A549 treated with ZK216348 at 1 μM for 4 hours (cell line): Measurements from ENCODE around the gene ZFP36L2. TPM values are rescaled to one million over a fixed set of nuclear protein-coding genes. Genes with fewer than 3 reads are reported as not detected.

Experiments
- total RNA-seq: library from RNA; stranded (reverse); fragments of 200-300 nt; extraction: Qiagen RNA extraction; gene quantifications from 5 replicates; pipeline ENCODE4 v1.2.3, GENCODE V29; 2022; ENCODE audit warnings: low read depth

The ZFP36L2 gene
- total RNA-seq = 24.4 to 37.7 TPM (median 29.8 TPM) in 5 replicates

GRCh38 chr2:43226558-43226954 lies at the start of gene ZFP36L2:
Gene ZFP36L2 (minus strand): TSS chr2:43226606. CDS start chr2:43226315, 291 bp downstream.

